ENCODE results near the gene ARSI.

The ARSI gene

GRCh38 chr5:150286820-150287219 is 15.9 kb downstream of the ARSI start:
- FAIRE-seq (no peak), DNase-seq (ENCODE audit: insufficient read length, low spot score) (no peak)
- peak; percentile 7 for TF ChIP-seq CTCF (IDR thresholded peaks at IDR 0.05; ENCODE audit: insufficient read depth, missing control alignments)

GRCh38 chr5:150285114-150285513 is 17.6 kb downstream of the ARSI start:
- no peak for TF ChIP-seq CTCF (IDR thresholded peaks at IDR 0.05; ENCODE audit: insufficient read depth, missing control alignments)
- FAIRE-seq (no peak), DNase-seq (ENCODE audit: insufficient read length, low spot score) (no peak)

- DNase-seq (ENCODE audit: insufficient read length, low spot score) (no peak), FAIRE-seq (no peak)
- TF ChIP-seq CTCF (IDR thresholded peaks at IDR 0.05; ENCODE audit: insufficient read depth, missing control alignments): no peak
Observed at GRCh38 chr5:150284311-150284710, 18.4 kb downstream of the ARSI start.

GRCh38 chr5:150283904-150284303 is 18.8 kb downstream of the ARSI start:
- TF ChIP-seq CTCF (IDR thresholded peaks at IDR 0.05; ENCODE audit: insufficient read depth, missing control alignments): no peak
- FAIRE-seq: no peak
- DNase-seq (ENCODE audit: insufficient read length, low spot score): no peak

- FAIRE-seq (no peak), DNase-seq (ENCODE audit: insufficient read length, low spot score) (no peak)
- no peak for TF ChIP-seq CTCF (IDR thresholded peaks at IDR 0.05; ENCODE audit: insufficient read depth, missing control alignments)
Observed at GRCh38 chr5:150281987-150282386, 20.7 kb downstream of the ARSI start.

- TF ChIP-seq CTCF (IDR thresholded peaks at IDR 0.05; ENCODE audit: insufficient read depth, missing control alignments): no peak
- FAIRE-seq: no peak
- DNase-seq (ENCODE audit: insufficient read length, low spot score): no peak
Observed at GRCh38 chr5:150279330-150280020, 23.2 kb downstream of the ARSI start.

- TF ChIP-seq CTCF (IDR thresholded peaks at IDR 0.05; ENCODE audit: insufficient read depth, missing control alignments): no peak
- FAIRE-seq: no peak
- no peak for DNase-seq (ENCODE audit: insufficient read length, low spot score)
Observed at GRCh38 chr5:150278916-150279315, 23.8 kb downstream of the ARSI start.

All from D721Med (cell line).